Measurements from ENCODE around the gene PSMG4. TPM values are rescaled to one million over a fixed set of nuclear protein-coding genes. Genes with fewer than 3 reads are reported as not detected.

PSMG4 gene
- total RNA-seq, 1 experiment from 2014 or later: 29.3 TPM

GRCh38 chr6:3299221-3299620, 40.5 kb downstream of the PSMG4 start:
- no peak overlapping the region for H3T11ph ChIP-seq (ENCODE audit: low read length)
- H3K56ac ChIP-seq (ENCODE audit: insufficient read length, low read depth, low read length): no peak overlapping the region
- H4K5ac ChIP-seq (ENCODE audit: insufficient read length, low read depth, low read length): no peak overlapping the region
- no peak overlapping the region for H2BK15ac ChIP-seq (ENCODE audit: low read depth, low read length)
- H2AFZ ChIP-seq (ENCODE audit: low read length): no peak overlapping the region
- no peak overlapping the region for H3K27ac ChIP-seq (ENCODE audit: insufficient read length, low read depth, low read length)
- no peak overlapping the region for H3K18ac ChIP-seq (ENCODE audit: insufficient read length, low read depth, low read length)
- Mint-ChIP-seq H3K4me3 (no peak overlapping the region), H3K36me3 (ENCODE audit: insufficient read depth in 1 of 3, low read depth in 3 of 3) (peaks cover 0 to 10% (median 0%) of the 10 kb centered on the region in 3 experiments; a peak in 4 of 7 replicates), H3K27ac (no peak overlapping the region; a peak in 1 of 7 replicates), H3K27me3 (ENCODE audit: low read depth) (no peaks in the 10 kb centered on the region; the same call in none of the 2 replicates), H3K9me3 (no peaks in the 10 kb centered on the region; a peak in 1 of 5 replicates), H3K4me1 (peaks cover 15 to 16% of the 10 kb centered on the region in 2 experiments; a peak in 3 of 4 replicates)
- no peak for DNase-seq
- no peak overlapping the region for H4K8ac ChIP-seq (replicated peaks; ENCODE audit: insufficient read length, low read depth, low read length)
- no peak overlapping the region for H2BK120ac ChIP-seq (ENCODE audit: low read depth, low read length, poor library complexity, severe bottlenecking)
- no CpG with 5 or more reads among the region's 10 CpGs for WGBS (ENCODE audit: extremely low coverage, insufficient read length, low lambda C conversion rate)
- no peak overlapping the region for H3K14ac ChIP-seq (ENCODE audit: insufficient read depth, low read length)
- H3K23ac ChIP-seq (ENCODE audit: insufficient read length, low read depth, low read length): no peak overlapping the region
- no peaks in the 10 kb centered on the region for H3K4me1 ChIP-seq (ENCODE audit: insufficient read depth, low read length)
- no peak overlapping the region for H2BK5ac ChIP-seq (ENCODE audit: insufficient read length, low read length)
- H4K20me1 ChIP-seq (ENCODE audit: control insufficient read depth, insufficient read depth, insufficient read length): no peaks in the 10 kb centered on the region
- no peak overlapping the region for H2AK5ac ChIP-seq (ENCODE audit: insufficient read length, low read length)
- H3K4me2 ChIP-seq (ENCODE audit: insufficient read depth, insufficient read length, low read length): no peak overlapping the region
- H2BK12ac ChIP-seq (ENCODE audit: insufficient read length, low read depth, low read length): no peak overlapping the region
- TF ChIP-seq, protein P1, sequence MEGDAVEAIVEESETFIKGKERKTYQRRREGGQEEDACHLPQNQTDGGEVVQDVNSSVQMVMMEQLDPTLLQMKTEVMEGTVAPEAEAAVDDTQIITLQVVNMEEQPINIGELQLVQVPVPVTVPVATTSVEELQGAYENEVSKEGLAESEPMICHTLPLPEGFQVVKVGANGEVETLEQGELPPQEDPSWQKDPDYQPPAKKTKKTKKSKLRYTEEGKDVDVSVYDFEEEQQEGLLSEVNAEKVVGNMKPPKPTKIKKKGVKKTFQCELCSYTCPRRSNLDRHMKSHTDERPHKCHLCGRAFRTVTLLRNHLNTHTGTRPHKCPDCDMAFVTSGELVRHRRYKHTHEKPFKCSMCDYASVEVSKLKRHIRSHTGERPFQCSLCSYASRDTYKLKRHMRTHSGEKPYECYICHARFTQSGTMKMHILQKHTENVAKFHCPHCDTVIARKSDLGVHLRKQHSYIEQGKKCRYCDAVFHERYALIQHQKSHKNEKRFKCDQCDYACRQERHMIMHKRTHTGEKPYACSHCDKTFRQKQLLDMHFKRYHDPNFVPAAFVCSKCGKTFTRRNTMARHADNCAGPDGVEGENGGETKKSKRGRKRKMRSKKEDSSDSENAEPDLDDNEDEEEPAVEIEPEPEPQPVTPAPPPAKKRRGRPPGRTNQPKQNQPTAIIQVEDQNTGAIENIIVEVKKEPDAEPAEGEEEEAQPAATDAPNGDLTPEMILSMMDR (conservative IDR thresholded peaks at IDR 0.05): no peak
- no peaks in the 10 kb centered on the region for H3K23me2 ChIP-seq (ENCODE audit: insufficient read length, low read depth, low read length, poor library complexity, severe bottlenecking)
- no peaks in the 10 kb centered on the region for H3K27me3 ChIP-seq (ENCODE audit: insufficient read depth, low read length)
- no peak overlapping the region for H3K4ac ChIP-seq (ENCODE audit: low read depth, low read length)
- no peaks in the 10 kb centered on the region for H3K9me3 ChIP-seq (ENCODE audit: control insufficient read depth, low read depth, low read length)
- H3K79me2 ChIP-seq (ENCODE audit: insufficient read depth, low read length): no peaks in the 10 kb centered on the region
- H2BK20ac ChIP-seq (ENCODE audit: low read depth, low read length, poor library complexity, severe bottlenecking): no peak overlapping the region
- no peak overlapping the region for H4K91ac ChIP-seq (ENCODE audit: insufficient read length, low read depth, low read length)
- H3K79me1 ChIP-seq (ENCODE audit: insufficient read depth, low read depth, low read length, poor library complexity, severe bottlenecking): no peaks in the 10 kb centered on the region
- H3K9ac ChIP-seq (ENCODE audit: extremely low read depth, insufficient read length, low read length): no peak overlapping the region
